ENCODE results near the gene NFASC. TPM values are rescaled to one million over a fixed set of nuclear protein-coding genes. Genes with fewer than 3 reads are reported as not detected.

The NFASC gene
- total and polyA plus RNA-seq, 9 of the 15 experiments (the other 6 are each of a cell fraction or from before 2014, with no cell fraction given): 0.03 to 0.16 (median 0.06) TPM; not detected in 6

DNA sequence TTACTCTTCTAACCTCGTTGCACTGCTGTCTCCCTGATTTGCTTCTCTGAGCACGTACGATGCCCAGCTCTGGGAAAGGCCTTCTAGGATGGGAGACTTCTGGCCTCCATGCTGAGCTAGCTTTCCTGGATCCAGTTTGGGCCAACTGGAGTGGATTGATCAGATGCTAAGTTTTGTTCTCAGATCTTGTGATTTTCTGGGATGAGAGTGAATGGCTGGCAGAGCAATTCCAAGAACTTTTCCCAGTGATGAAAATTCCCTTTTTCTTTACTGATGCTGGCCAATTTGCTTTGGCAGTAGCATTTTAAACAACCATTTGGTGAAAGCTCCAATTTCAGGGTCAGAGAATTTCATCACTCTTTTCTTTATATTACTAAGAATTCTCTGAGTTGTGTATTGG lies 34.9 kb upstream of the NFASC start:
- DNase-seq (ENCODE audit: extremely low read depth in 1 of 4, low spot score in 3 of 4) (no peak), ATAC-seq (no peak), FAIRE-seq (no peak)
- H3K4me3 ChIP-seq: no peak overlapping the region
- no peaks in the 10 kb centered on the region for H3K4me1 ChIP-seq (replicated peaks in 1 of 2; ENCODE audit: control insufficient read depth in 2 of 2, insufficient read depth in 2 of 2, low read length in 2 of 2)
- peaks cover 5 to 10% of the 10 kb centered on the region in 2 experiments; a peak in 3 of 5 replicates for H3K27me3 ChIP-seq (ENCODE audit: control insufficient read depth in 2 of 2, insufficient read depth in 2 of 2, low read length in 2 of 2)
- no peaks in the 10 kb centered on the region for H3K9me3 ChIP-seq (replicated peaks; ENCODE audit: control insufficient read depth, insufficient read depth, low read depth, low read length)
- no peaks in the 10 kb centered on the region for H3K9me1 ChIP-seq (ENCODE audit: control insufficient read depth, insufficient read depth, low read length)
- H3K9ac ChIP-seq (ENCODE audit: insufficient read depth in 1 of 2, low read depth in 2 of 2, low read length in 2 of 2): no peak overlapping the region
- intact Hi-C loops (cut with micrococcal nuclease) (no loop called here), in situ Hi-C loops (cut with MboI) (no loop called here)
- H3K4me2 ChIP-seq (ENCODE audit: insufficient read depth, low read length): no peak overlapping the region
- CTCF ChIA-PET (ENCODE audit: low intra/inter-chr PET ratio): no interaction called here
- POLR2A ChIA-PET: no interaction called here
- no peak overlapping the region for H2AFZ ChIP-seq (ENCODE audit: low read depth, low read length)
- no peaks in the 10 kb centered on the region for H3K79me2 ChIP-seq (ENCODE audit: control insufficient read depth, insufficient read depth, low read length)
- no peaks in the 10 kb centered on the region for H3K36me3 ChIP-seq (ENCODE audit: control insufficient read depth, insufficient read depth, low read length)
- no TSS peak for BruUV-seq (replicated peaks)
- TF ChIP-seq GATAD2A (IDR thresholded peaks at IDR 0.05): no peak
- no peak for TF ChIP-seq NR1H2 (CRISPR knock-in tag; IDR thresholded peaks at IDR 0.05)
- TF ChIP-seq PML (IDR thresholded peaks at IDR 0.05; ENCODE audit: low read length): no peak
- TF ChIP-seq TBL1XR1 (IDR thresholded peaks at IDR 0.05; ENCODE audit: low read length in 2 of 2): no peak
- WGBS (ENCODE audit: insufficient coverage, low coverage, missing lambda C conversion rate): 0% methylated on average over 3 of the region's 3 CpGs
- peaks cover 11% of the 10 kb centered on the region; the same call in 1 of the 2 replicates for H4K20me1 ChIP-seq (replicated peaks; ENCODE audit: control insufficient read depth, insufficient read depth, low read length)
- H3K27ac ChIP-seq (ENCODE audit: extremely low read depth, low read depth, low read length): no peak overlapping the region

DNA sequence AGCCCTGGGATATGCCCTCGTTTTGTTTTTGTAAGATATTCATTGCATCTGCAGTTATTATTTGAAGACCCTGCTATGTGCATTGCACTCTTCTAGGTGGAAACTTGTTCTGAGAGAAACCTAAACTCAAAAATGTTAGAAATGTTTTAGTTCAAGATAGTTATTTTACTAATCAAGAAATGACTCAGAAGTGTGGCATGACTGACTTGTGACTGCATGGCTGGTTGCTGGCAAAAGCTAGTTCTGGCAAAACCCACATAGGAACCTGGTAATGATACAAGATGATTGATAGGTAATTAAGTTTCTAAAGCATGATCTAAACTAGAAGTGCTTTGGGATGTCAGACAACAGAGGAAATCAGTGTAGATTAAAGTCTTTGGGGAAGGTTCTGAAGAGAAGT lies 33.8 kb upstream of the NFASC start:
- Histone ChIP-seq H4K20me1 (replicated peaks; ENCODE audit: control insufficient read depth, insufficient read depth, low read length) (peaks cover 11% of the 10 kb centered on the region; the same call in 1 of the 2 replicates), H3K4me3 (no peak overlapping the region), H3K9me1 (ENCODE audit: control insufficient read depth, insufficient read depth, low read length) (no peaks in the 10 kb centered on the region), H3K27me3 (ENCODE audit: control insufficient read depth in 2 of 2, insufficient read depth in 2 of 2, low read length in 2 of 2) (peaks cover 7 to 12% of the 10 kb centered on the region in 2 experiments; a peak in 2 of 5 replicates), H3K4me1 (replicated peaks in 1 of 2; ENCODE audit: control insufficient read depth in 2 of 2, insufficient read depth in 2 of 2, low read length in 2 of 2) (no peaks in the 10 kb centered on the region), H3K79me2 (ENCODE audit: control insufficient read depth, insufficient read depth, low read length) (no peaks in the 10 kb centered on the region), H3K9ac (ENCODE audit: insufficient read depth in 1 of 2, low read depth in 2 of 2, low read length in 2 of 2) (no peak overlapping the region), H3K4me2 (ENCODE audit: insufficient read depth, low read length) (no peak overlapping the region), H3K9me3 (replicated peaks; ENCODE audit: control insufficient read depth, insufficient read depth, low read depth, low read length) (no peaks in the 10 kb centered on the region), H2AFZ (ENCODE audit: low read depth, low read length) (no peak overlapping the region), H3K27ac (ENCODE audit: extremely low read depth, low read depth, low read length) (no peak overlapping the region), H3K36me3 (ENCODE audit: control insufficient read depth, insufficient read depth, low read length) (no peaks in the 10 kb centered on the region)
- intact Hi-C loops (cut with micrococcal nuclease) (no loop called here), in situ Hi-C loops (cut with MboI) (no loop called here)
- no peak for ATAC-seq
- WGBS (ENCODE audit: insufficient coverage, low coverage, missing lambda C conversion rate): 0% methylated on average over 1 of the region's 1 CpG
- POLR2A ChIA-PET: interaction anchor here (1.5 kb wide), 1 partner anchor 31 kb away, joined by 3 read pairs; no protein-coding TSS in a partner anchor
- FAIRE-seq: no peak
- no peak for DNase-seq (ENCODE audit: extremely low read depth in 1 of 4, low spot score in 3 of 4)
- BruUV-seq (replicated peaks): no TSS peak
- CTCF ChIA-PET (ENCODE audit: low intra/inter-chr PET ratio): interaction anchor here (0.6 kb wide), 1 partner anchor 270 kb away, joined by 3 read pairs; no protein-coding TSS in a partner anchor
- TF ChIP-seq TCF3 (CRISPR knock-in tag; IDR thresholded peaks at IDR 0.05) (no peak), SLC30A9 (CRISPR knock-in tag; IDR thresholded peaks at IDR 0.05) (no peak), ZNF57 (CRISPR knock-in tag; IDR thresholded peaks at IDR 0.05) (no peak), KDM5B (IDR thresholded peaks at IDR 0.05; ENCODE audit: insufficient replicate concordance, low read depth, low read length) (no peak), ZC3H11A (IDR thresholded peaks at IDR 0.05; ENCODE audit: low read depth, low read length) (no peak)

Data from K562 (cell line).